ENCODE results near the gene GLIS2. TPM values are rescaled to one million over a fixed set of nuclear protein-coding genes. Genes with fewer than 3 reads are reported as not detected.

The GLIS2 gene
- polyA plus RNA-seq, 2 of the 4 experiments (the other 2 are of a cell fraction): 5.5 to 15.8 TPM

DNA sequence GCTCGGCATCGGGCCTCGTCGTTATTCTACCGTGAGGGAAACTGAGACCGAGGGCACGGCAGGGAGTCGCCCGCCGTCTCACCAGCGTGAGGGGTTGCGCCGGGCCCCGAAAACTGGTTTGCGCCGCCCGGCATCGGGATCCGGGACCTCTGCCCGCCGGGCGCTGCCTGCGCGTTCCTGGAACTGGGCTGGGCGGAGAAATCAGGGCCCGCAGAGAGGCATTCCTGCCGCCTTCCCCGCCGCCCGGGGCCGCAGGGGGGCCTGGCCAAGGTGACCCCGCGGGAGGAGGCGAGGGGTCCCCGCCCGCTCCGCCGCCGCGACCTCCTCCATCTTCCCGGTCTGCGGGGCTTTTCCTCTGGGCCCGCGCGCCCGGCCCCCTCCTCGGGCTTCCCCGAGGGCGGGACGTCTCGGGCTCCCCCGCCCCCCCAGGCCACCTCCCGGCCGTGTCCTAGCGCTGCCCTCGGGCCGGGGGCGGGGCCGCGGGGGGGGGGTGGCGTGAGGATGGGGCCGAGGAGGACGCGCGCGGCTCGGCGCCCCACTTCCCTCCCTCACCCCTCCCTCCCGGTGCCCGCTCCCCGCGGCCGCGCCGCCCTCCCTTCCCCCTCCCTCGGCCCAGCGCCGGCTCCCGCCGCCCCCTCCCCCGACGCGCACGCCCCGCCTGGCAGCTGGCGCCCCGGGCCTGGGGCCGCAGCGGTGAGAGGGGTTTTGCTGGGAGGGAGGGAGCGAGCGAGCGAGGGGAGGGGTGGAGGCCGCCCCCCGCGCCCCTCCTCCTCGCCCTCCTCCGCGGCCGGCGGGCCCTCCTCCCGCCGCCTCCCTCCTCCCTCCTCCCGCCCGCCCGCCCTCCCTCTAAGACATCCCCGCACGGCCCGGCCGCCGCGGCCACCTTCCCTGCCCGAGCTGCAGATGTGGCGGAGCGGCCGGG lies at the start of gene GLIS2 (continued):
- TF ChIP-seq, protein P1, sequence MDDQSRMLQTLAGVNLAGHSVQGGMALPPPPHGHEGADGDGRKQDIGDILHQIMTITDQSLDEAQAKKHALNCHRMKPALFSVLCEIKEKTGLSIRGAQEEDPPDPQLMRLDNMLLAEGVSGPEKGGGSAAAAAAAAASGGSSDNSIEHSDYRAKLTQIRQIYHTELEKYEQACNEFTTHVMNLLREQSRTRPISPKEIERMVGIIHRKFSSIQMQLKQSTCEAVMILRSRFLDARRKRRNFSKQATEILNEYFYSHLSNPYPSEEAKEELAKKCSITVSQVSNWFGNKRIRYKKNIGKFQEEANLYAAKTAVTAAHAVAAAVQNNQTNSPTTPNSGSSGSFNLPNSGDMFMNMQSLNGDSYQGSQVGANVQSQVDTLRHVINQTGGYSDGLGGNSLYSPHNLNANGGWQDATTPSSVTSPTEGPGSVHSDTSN (IDR thresholded peaks at IDR 0.05): no peak
- TF ChIP-seq RARB (CRISPR knock-in tag; IDR thresholded peaks at IDR 0.05): no peak
- TF ChIP-seq POLR2A (IDR thresholded peaks at IDR 0.05; ENCODE audit: low read length): no peak; the same call in none of the 2 replicates
- TF ChIP-seq KDM1A (IDR thresholded peaks at IDR 0.05; ENCODE audit: low read depth): no peak
- no peak for TF ChIP-seq NPAS2 (CRISPR knock-in tag; IDR thresholded peaks at IDR 0.05; ENCODE audit: borderline replicate concordance)
- TF ChIP-seq ZFP36 (IDR thresholded peaks at IDR 0.05; ENCODE audit: borderline replicate concordance, partially characterized antibody): no peak
- no peak for TF ChIP-seq SREBF2 (IDR thresholded peaks at IDR 0.05)
- no peak for TF ChIP-seq EHF (CRISPR knock-in tag; IDR thresholded peaks at IDR 0.05)
- no peak for TF ChIP-seq MAFK (IDR thresholded peaks at IDR 0.05; ENCODE audit: partially characterized antibody)
- TF ChIP-seq, protein P2, sequence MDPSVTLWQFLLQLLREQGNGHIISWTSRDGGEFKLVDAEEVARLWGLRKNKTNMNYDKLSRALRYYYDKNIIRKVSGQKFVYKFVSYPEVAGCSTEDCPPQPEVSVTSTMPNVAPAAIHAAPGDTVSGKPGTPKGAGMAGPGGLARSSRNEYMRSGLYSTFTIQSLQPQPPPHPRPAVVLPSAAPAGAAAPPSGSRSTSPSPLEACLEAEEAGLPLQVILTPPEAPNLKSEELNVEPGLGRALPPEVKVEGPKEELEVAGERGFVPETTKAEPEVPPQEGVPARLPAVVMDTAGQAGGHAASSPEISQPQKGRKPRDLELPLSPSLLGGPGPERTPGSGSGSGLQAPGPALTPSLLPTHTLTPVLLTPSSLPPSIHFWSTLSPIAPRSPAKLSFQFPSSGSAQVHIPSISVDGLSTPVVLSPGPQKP (IDR thresholded peaks at IDR 0.05; ENCODE audit: low read depth, low read length): no peak
- TF ChIP-seq JUNB (IDR thresholded peaks at IDR 0.05): no peak
- no peak for TF ChIP-seq CHD4 (IDR thresholded peaks at IDR 0.05; ENCODE audit: borderline replicate concordance)
- TF ChIP-seq HOXB5 (CRISPR knock-in tag; IDR thresholded peaks at IDR 0.05): no peak
- TF ChIP-seq JUN (IDR thresholded peaks at IDR 0.05): peak; percentile 86 to 89
- TF ChIP-seq, protein P3, sequence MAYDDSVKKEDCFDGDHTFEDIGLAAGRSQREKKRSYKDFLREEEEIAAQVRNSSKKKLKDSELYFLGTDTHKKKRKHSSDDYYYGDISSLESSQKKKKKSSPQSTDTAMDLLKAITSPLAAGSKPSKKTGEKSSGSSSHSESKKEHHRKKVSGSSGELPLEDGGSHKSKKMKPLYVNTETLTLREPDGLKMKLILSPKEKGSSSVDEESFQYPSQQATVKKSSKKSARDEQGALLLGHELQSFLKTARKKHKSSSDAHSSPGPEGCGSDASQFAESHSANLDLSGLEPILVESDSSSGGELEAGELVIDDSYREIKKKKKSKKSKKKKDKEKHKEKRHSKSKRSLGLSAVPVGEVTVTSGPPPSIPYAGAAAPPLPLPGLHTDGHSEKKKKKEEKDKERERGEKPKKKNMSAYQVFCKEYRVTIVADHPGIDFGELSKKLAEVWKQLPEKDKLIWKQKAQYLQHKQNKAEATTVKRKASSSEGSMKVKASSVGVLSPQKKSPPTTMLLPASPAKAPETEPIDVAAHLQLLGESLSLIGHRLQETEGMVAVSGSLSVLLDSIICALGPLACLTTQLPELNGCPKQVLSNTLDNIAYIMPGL (CRISPR knock-in tag; IDR thresholded peaks at IDR 0.05; ENCODE audit: borderline replicate concordance): no peak
- no peak for TF ChIP-seq CBX2 (IDR thresholded peaks at IDR 0.05; ENCODE audit: borderline replicate concordance, low read depth)
- peak in 1 of 2 experiments; percentile 51; a peak in 2 of 5 replicates for TF ChIP-seq EP300 (IDR thresholded peaks at IDR 0.05)
- TF ChIP-seq NR3C1 (IDR thresholded peaks at IDR 0.05): no peak
- no peak for TF ChIP-seq FOSL2 (IDR thresholded peaks at IDR 0.05)
- TF ChIP-seq FOSL2 (CRISPR knock-in tag; IDR thresholded peaks at IDR 0.05): no peak
- TF ChIP-seq KDM5A (IDR thresholded peaks at IDR 0.05): no peak
- no peak for TF ChIP-seq ESRRA (IDR thresholded peaks at IDR 0.05; ENCODE audit: borderline replicate concordance, low read length)
- peak; percentile 78; the same call in 1 of the 2 replicates for TF ChIP-seq PHF8 (IDR thresholded peaks at IDR 0.05; ENCODE audit: borderline replicate concordance, low read depth)
- TF ChIP-seq HOXB13 (CRISPR knock-in tag; IDR thresholded peaks at IDR 0.05; ENCODE audit: low read depth): no peak
- TF ChIP-seq, protein P4, sequence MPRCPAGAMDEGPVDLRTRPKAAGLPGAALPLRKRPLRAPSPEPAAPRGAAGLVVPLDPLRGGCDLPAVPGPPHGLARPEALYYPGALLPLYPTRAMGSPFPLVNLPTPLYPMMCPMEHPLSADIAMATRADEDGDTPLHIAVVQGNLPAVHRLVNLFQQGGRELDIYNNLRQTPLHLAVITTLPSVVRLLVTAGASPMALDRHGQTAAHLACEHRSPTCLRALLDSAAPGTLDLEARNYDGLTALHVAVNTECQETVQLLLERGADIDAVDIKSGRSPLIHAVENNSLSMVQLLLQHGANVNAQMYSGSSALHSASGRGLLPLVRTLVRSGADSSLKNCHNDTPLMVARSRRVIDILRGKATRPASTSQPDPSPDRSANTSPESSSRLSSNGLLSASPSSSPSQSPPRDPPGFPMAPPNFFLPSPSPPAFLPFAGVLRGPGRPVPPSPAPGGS (IDR thresholded peaks at IDR 0.05): peak; percentile 73
- TF ChIP-seq, protein P5, sequence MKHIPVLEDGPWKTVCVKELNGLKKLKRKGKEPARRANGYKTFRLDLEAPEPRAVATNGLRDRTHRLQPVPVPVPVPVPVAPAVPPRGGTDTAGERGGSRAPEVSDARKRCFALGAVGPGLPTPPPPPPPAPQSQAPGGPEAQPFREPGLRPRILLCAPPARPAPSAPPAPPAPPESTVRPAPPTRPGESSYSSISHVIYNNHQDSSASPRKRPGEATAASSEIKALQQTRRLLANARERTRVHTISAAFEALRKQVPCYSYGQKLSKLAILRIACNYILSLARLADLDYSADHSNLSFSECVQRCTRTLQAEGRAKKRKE (CRISPR knock-in tag; IDR thresholded peaks at IDR 0.05; ENCODE audit: low read depth): no peak

All from A549 (cell line).